Right atrium auricular region (tissue), 2 donors: ENCODE data around the gene PCBP1. TPM values are rescaled to one million over a fixed set of nuclear protein-coding genes. Genes with fewer than 3 reads are reported as not detected.

Experiments
- DNase-seq: peaks from one replicate; pipeline ENCODE4 v3.0.0-alpha.2; 2019; ENCODE audit warnings: low spot score
- H3K27ac ChIP-seq, 2 donors: fragments of 200-600 bp; sonication (generic); 1 replicate in 1 of 2; 2 replicates in 1 of 2; pipeline ENCODE4 v1.5.1; 2016 to 2019
- H3K27me3 ChIP-seq, 2 donors: fragments of 200-600 bp; sonication (generic); one replicate each; pipeline versions ENCODE4 v1.5.1 to v1.6.0; 2017 to 2019
- H3K36me3 ChIP-seq: fragments of 200-600 bp; sonication (generic); one replicate; pipeline ENCODE4 v1.5.1; 2016
- H3K4me1 ChIP-seq, 2 donors: fragments of 200-600 bp; sonication (generic); one replicate each; pipeline versions ENCODE4 v1.5.1 to v1.6.0; 2017 to 2019
- H3K4me3 ChIP-seq, 2 donors: fragments of 200-600 bp; sonication (generic); 1 replicate in 1 of 2; 2 replicates in 1 of 2; pipeline ENCODE4 v1.5.1; 2017 to 2019; ENCODE audit warnings: mild to moderate bottlenecking in 1 of 2, moderate library complexity in 1 of 2
- H3K9me3 ChIP-seq, 2 donors: fragments of 200-600 bp; sonication (generic); one replicate each; pipeline ENCODE4 v1.5.1; 2019
- total RNA-seq, 2 donors: library from RNA; depleted of rRNA; stranded (reverse); fragments of >200 nt; gene quantifications; one replicate each; pipeline ENCODE4 v1.1.0, GENCODE V29; 2016
- TF ChIP-seq, protein P1 (sequence below), 2 donors: fragments of 200-600 bp; sonication (generic); IDR thresholded peaks; one replicate each; pipeline ENCODE4 v1.5.1; 2019; ENCODE audit warnings: antibody characterized with exemption in 2 of 2

PCBP1 gene
- 100 to 1,000 TPM; 121 to 147 TPM for total RNA-seq

DNA sequence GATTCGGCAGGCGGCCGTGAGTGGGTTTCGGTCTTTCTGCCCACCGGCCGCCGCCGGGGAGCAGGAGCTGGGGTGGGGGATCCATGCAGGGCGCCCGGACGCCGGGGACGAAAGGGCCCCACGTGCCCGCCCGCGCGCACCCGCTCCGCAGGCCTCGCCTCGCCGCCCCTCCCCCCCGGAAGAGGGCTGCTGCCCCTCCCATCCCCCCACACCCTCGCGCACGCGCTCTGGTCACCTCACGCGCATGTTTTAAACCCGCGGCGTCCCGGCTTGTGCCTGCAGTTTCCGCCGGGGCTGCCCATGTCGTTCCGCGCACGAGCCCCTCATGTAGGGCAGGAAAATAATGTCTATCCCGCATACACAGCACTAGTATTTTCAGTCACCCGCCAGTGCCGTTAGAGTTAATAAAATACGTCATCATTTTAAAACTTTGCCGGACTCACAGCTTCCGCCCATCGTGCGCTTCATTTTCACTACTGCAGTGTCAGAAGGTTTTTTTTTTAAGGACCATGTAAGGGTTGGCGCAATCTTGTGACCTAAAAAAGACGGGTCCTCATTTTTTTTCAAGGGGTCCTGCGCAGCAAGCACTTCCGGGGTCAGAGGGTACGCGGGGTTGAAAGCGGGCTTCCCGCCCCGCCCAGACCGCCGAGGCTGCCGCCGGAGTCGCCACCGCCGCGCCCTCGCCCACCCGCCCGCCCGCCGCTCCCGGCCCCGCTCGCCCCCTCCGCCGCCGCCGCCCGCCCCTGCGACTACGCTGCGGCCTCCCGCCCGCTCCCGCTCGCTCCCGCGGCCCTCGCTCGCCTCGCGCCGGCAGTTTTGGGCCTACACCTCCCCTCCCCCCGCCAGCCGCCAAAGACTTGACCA is at the start of gene PCBP1:
Gene PCBP1, plus strand, starts transcription at position 640 of the 864 bp plus-strand sequence. CDS start 267 bp downstream, outside the sequence.
- H3K4me1 ChIP-seq = peaks cover 0 to 48% of the 10 kb centered on the region in 2 donors
- TF ChIP-seq, protein P1, sequence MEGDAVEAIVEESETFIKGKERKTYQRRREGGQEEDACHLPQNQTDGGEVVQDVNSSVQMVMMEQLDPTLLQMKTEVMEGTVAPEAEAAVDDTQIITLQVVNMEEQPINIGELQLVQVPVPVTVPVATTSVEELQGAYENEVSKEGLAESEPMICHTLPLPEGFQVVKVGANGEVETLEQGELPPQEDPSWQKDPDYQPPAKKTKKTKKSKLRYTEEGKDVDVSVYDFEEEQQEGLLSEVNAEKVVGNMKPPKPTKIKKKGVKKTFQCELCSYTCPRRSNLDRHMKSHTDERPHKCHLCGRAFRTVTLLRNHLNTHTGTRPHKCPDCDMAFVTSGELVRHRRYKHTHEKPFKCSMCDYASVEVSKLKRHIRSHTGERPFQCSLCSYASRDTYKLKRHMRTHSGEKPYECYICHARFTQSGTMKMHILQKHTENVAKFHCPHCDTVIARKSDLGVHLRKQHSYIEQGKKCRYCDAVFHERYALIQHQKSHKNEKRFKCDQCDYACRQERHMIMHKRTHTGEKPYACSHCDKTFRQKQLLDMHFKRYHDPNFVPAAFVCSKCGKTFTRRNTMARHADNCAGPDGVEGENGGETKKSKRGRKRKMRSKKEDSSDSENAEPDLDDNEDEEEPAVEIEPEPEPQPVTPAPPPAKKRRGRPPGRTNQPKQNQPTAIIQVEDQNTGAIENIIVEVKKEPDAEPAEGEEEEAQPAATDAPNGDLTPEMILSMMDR (IDR thresholded peaks at IDR 0.05) = no peak
- H3K27me3 ChIP-seq = no peaks in the 10 kb centered on the region
- peaks cover 25% of the 10 kb centered on the region for H3K36me3 ChIP-seq
- DNase-seq = peak; percentile 92
- H3K9me3 ChIP-seq = no peaks in the 10 kb centered on the region
- H3K27ac ChIP-seq = peak within 1 kb of the TSS; percentile 96 to 100
- peak within 1 kb of the TSS; percentile 85 to 96 for H3K4me3 ChIP-seq

DNA sequence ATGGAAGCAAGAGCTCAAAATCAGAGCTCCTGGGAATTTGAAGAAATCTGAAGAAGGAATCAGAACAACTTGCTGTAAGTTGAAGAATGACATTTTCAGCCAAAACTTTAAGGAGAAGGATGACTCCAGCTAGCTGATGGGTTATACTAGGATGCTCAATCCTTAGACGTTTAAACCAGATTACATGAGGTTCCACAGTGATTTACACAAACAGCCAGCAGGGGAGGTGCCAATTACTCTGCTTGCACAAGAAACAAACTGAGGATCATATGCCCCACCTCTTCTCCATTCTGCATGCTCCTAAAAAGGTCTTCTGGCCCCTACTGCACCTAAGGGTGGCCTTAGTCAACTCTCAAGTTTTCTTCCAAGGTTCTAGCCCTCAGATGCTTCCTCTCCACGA is 47.9 kb upstream of the PCBP1 start:
- Histone ChIP-seq H3K4me3 (no peak overlapping the region), H3K36me3 (no peaks in the 10 kb centered on the region), H3K9me3 (no peaks in the 10 kb centered on the region), H3K27ac (no peak overlapping the region), H3K4me1 (peaks cover 0 to 18% of the 10 kb centered on the region in 2 donors), H3K27me3 (no peaks in the 10 kb centered on the region)
- TF ChIP-seq, protein P1 (IDR thresholded peaks at IDR 0.05) = no peak
- no peak for DNase-seq

DNA sequence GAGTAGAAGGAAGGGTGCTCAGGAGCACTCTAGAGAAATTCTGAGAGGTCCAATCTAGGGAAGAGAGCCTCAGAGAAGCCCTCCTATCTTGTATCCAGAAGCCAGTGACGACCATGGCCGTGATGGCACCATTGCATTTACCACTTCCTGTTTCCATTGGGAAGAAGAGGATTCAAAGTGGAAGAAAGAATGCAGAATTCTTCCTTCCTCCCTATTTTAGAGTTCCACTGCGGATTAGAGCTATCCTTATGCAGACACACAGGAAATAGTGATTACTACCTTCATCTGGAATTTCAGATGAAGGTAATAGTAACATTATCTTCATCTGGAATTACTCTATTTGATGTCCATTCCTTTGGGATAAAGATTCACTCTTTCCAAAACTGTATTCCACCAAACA is 45.6 kb upstream of the PCBP1 start:
- H3K36me3 ChIP-seq = no peaks in the 10 kb centered on the region
- TF ChIP-seq, protein P1 (IDR thresholded peaks at IDR 0.05) = no peak
- no peak overlapping the region for H3K27ac ChIP-seq
- no peaks in the 10 kb centered on the region for H3K27me3 ChIP-seq
- no peak for DNase-seq
- peaks cover 0 to 23% of the 10 kb centered on the region in 2 donors for H3K4me1 ChIP-seq
- H3K9me3 ChIP-seq = no peaks in the 10 kb centered on the region
- no peak overlapping the region for H3K4me3 ChIP-seq

DNA sequence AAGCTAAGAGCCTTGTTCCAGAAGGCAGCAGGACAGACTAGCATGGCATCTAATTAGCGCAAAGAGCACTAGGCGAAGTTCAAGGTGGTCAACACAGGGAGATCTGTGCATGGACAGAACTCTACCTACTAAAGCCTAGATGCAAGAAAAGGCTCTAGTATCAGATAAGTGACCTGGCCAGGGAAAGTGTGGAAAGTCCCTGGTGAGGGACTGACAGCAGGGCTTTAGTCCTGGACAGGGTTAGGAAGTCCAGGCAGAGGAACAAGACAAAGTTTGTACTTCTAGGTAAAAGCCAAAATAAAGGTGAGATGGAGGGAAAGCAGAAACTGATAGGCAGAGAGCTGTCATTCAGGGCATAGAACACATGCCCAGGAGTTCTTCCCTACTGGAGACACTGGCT is 45.0 kb upstream of the PCBP1 start:
- Histone ChIP-seq H3K27me3 (no peaks in the 10 kb centered on the region), H3K27ac (no peak overlapping the region), H3K36me3 (no peaks in the 10 kb centered on the region), H3K4me3 (no peak overlapping the region), H3K4me1 (peaks cover 0 to 29% of the 10 kb centered on the region in 2 donors), H3K9me3 (no peaks in the 10 kb centered on the region)
- TF ChIP-seq, protein P1 (IDR thresholded peaks at IDR 0.05) = no peak
- DNase-seq = no peak

DNA sequence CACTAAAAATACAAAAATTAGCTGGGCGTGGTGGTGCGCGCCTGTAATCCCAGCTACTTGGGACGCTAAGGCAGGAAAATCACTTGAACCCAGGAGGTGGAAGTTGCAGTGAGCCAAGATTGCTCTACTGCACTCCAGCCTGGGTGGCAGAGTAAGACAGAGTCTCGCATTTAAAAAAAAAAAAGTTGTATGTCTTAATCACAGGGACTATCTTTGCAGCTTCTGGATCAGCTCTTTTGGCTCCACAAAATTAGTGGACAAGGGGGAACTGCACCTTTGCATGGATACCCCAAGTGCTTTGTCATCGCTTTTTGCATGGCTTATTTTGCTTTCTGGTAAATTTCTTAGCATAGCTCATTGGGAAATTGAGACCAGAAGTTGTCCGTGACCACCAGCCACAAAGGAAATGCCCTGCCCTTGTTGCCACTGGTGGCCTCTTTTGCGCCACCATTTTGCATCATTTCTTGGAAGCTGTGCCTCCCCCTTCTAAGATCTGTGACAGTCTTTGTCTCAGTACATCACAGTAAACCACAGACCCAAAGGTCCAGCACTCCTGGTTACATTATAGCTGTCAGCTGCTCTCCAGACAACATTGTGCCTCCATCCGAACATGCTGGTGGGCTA is 43.9 kb upstream of the PCBP1 start:
- H3K4me1 ChIP-seq = peaks cover 0 to 34% of the 10 kb centered on the region in 2 donors
- H3K27ac ChIP-seq = peak overlapping the region in 1 of 2 donors; percentile 17
- H3K36me3 ChIP-seq = peaks cover 2% of the 10 kb centered on the region
- H3K27me3 ChIP-seq = no peaks in the 10 kb centered on the region
- no peak overlapping the region for H3K4me3 ChIP-seq
- TF ChIP-seq, protein P1 (IDR thresholded peaks at IDR 0.05) = no peak
- DNase-seq = no peak
- no peaks in the 10 kb centered on the region for H3K9me3 ChIP-seq
